AG04450 (cell line): Measurements from ENCODE around the gene RABGAP1L. TPM values are rescaled to one million over a fixed set of nuclear protein-coding genes. Genes with fewer than 3 reads are reported as not detected.

Experiments
- CTCF ChIA-PET: fragments of 300-600, 350-600 bp; formaldehyde crosslinking; extraction: SDS; loops from one replicate; lab custom pipeline; 2022; ENCODE audit warnings: antibody characterized with exemption, inconsistent platforms; lab: Charles Lee
- POLR2A ChIA-PET: fragments of 350-600 bp; formaldehyde crosslinking; extraction: SDS; loops from one replicate; lab custom pipeline; 2021; ENCODE audit warnings: antibody characterized with exemption, inconsistent platforms; lab: Yijun Ruan, JAX
- DNase-seq: peaks from one replicate; pipeline ENCODE4 v3.0.0-alpha.2; 2011; ENCODE audit warnings: low read depth, low spot score
- H3K27ac ChIP-seq: one replicate; pipeline ENCODE4 v1.5.1; 2012; ENCODE audit warnings: low read depth, low read length, control low read depth
- H3K27me3 ChIP-seq: one replicate; pipeline ENCODE4 v1.6.0; 2012; ENCODE audit warnings: low read length; ENCODE audit not compliant: control insufficient read depth, insufficient read depth
- H3K4me3 ChIP-seq: 2 replicates; pipeline ENCODE4 v1.5.1; 2011; ENCODE audit warnings: mild to moderate bottlenecking, low read depth, low read length, control low read depth
- H3K9me3 ChIP-seq: 2 replicates; pipeline ENCODE4 v1.5.1; 2012; ENCODE audit warnings: low read length; ENCODE audit not compliant: control insufficient read depth, insufficient read depth
- CTCF ChIP-seq: IDR thresholded peaks from 2 replicates; pipeline ENCODE4 v1.5.1; 2011; ENCODE audit warnings: low read depth, low read length, control low read depth, inconsistent platforms
- polyA plus RNA-seq: library from polyadenylated mRNA; depleted of rRNA; stranded (reverse); fragments of >200 nt; gene quantifications from 2 replicates; pipeline ENCODE4 v1.2.3, GENCODE V29; 2011

Gene RABGAP1L
- polyA plus RNA-seq, 1 experiment = 21.2 TPM

DNA sequence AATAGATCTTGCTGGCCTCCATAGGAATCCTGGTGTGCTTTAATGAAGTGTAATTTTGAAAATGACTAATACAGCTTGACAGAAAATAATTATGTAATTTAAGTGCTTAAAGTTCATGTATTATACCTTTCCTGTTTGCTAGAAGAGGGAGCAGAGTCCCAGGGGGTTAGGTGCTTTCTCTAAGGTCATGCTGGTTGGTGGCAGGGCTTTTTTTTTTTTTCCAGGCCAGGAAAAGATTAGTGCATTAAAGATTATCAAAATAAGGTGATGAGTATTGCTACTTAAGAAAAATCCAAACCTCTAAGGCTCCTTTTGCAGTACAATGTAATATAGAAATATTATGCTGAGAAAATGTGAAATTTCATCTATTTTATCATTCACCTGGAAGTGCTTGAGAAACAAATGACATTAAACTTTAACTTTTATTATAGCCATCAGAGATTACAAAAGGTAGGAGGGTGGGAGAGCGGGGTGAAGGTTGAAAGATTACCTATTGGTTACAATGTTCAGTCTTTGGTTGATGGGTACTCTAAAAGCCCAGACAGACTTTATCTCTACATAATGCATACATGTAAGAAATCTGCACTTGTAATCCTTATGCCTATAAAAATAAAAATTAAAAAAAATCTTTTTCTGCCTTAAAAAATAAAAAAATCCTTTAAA lies 110.8 kb downstream of the RABGAP1L start:
- H3K27ac ChIP-seq = no peak overlapping the region
- ChIA-PET CTCF (interaction anchor here (7.7 kb wide), 1 partner anchor 7 kb away, joined by 74 read pairs; no protein-coding TSS in a partner anchor), POLR2A (no interaction called here)
- no peak overlapping the region for H3K4me3 ChIP-seq
- DNase-seq = no peak
- no peaks in the 10 kb centered on the region for H3K9me3 ChIP-seq
- H3K27me3 ChIP-seq = no peaks in the 10 kb centered on the region
- TF ChIP-seq CTCF = no peak

GRCh38 chr1:174273190-174273589 lies 113.9 kb downstream of the RABGAP1L start:
- TF ChIP-seq CTCF = no peak
- Histone ChIP-seq H3K9me3 (no peaks in the 10 kb centered on the region), H3K27ac (no peak overlapping the region), H3K27me3 (no peaks in the 10 kb centered on the region), H3K4me3 (no peak overlapping the region)
- POLR2A ChIA-PET = no interaction called here
- CTCF ChIA-PET = interaction anchor here (0.6 to 7.7 kb wide), 4 partner anchors 10 to 453 kb away, joined by 3 to 74 read pairs (median 8); no protein-coding TSS in a partner anchor
- no peak for DNase-seq

DNA sequence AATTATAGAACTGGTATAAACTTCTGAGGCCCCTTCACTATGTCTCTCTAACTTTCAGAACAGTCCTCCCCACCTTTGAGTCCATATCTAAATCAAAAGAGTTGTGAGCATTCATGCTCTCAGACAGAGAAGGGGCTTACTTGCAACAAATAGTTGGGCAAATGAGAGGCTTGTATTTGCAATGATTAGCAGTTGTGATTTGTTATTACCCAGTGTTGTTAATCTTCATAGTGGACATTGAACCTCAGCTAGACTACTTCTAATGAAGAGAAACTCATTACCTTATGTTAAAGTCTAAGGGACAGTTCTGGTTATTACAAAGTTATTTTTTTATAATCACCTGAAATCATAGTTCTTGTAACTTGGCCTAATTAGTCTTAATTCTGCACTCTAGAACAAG lies 114.5 kb downstream of the RABGAP1L start:
- H3K9me3 ChIP-seq = no peaks in the 10 kb centered on the region
- POLR2A ChIA-PET = no interaction called here
- no peak overlapping the region for H3K27ac ChIP-seq
- CTCF ChIA-PET = interaction anchor here (0.8 to 7.7 kb wide), 2 partner anchors 11 to 56 kb away, joined by 3 to 74 read pairs; no protein-coding TSS in a partner anchor
- no peak for TF ChIP-seq CTCF
- DNase-seq = no peak
- H3K27me3 ChIP-seq = no peaks in the 10 kb centered on the region
- no peak overlapping the region for H3K4me3 ChIP-seq

GRCh38 chr1:174274452-174274851 lies 115.1 kb downstream of the RABGAP1L start:
- H3K27me3 ChIP-seq = no peaks in the 10 kb centered on the region
- DNase-seq = no peak
- no peak for TF ChIP-seq CTCF
- POLR2A ChIA-PET = no interaction called here
- no peak overlapping the region for H3K27ac ChIP-seq
- no peak overlapping the region for H3K4me3 ChIP-seq
- H3K9me3 ChIP-seq = no peaks in the 10 kb centered on the region
- CTCF ChIA-PET = interaction anchor here (7.7 kb wide), 1 partner anchor 12 kb away, joined by 74 read pairs; no protein-coding TSS in a partner anchor

DNA sequence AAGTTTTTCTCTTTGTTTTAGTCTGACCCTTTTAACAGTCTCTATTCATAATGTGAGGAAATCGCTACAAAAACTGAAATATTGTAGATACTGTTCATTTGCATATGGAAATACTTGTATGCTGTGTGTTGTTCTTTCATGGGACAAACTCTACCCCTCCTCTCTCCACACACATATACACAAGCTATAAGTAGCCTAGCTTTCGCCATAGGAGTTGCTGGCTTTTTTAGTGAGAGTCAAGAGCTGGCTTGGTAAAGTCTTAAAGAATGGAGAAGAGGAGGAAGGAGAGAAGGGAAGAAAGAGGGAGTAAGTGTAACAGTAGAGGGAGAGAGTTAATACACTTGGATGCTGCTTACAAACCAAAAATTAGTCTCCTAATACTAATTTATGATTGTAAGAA lies 115.6 kb downstream of the RABGAP1L start:
- no peaks in the 10 kb centered on the region for H3K9me3 ChIP-seq
- no peak overlapping the region for H3K27ac ChIP-seq
- ChIA-PET POLR2A (no interaction called here), CTCF (interaction anchor here (1.5 to 7.7 kb wide), 2 partner anchors 12 to 451 kb away, joined by 12 to 74 read pairs; no protein-coding TSS in a partner anchor)
- no peak overlapping the region for H3K4me3 ChIP-seq
- no peak for DNase-seq
- TF ChIP-seq CTCF = no peak
- H3K27me3 ChIP-seq = no peaks in the 10 kb centered on the region
